ENCODE measurements around the gene PTGDS. TPM values are rescaled to one million over a fixed set of nuclear protein-coding genes. Genes with fewer than 3 reads are reported as not detected.

Gene PTGDS
- total and polyA plus RNA-seq, 2 donors from 2014 or later: 236 to 709 TPM

- peaks cover 0 to 6% (median 0%) of the 10 kb centered on the region in 3 donors for H3K4me1 ChIP-seq (ENCODE audit: control insufficient read depth in 2 of 3, insufficient read depth in 2 of 3, low read depth in 1 of 3, low read length in 3 of 3)
- no peak for FAIRE-seq
Observed at GRCh38 chr9:137020771-137021567, 43.7 kb downstream of the PTGDS start.

GRCh38 chr9:137021568-137021978 is 44.3 kb downstream of the PTGDS start:
- Histone ChIP-seq H3K36me3 (ENCODE audit: control insufficient read depth in 2 of 3, insufficient read depth in 3 of 3, low read length in 3 of 3) (peaks cover 0 to 8% (median 0%) of the 10 kb centered on the region in 3 donors), H3K27ac (ENCODE audit: low read depth in 2 of 2, low read length in 2 of 2) (no peak overlapping the region), H3K4me1 (ENCODE audit: control insufficient read depth in 2 of 3, insufficient read depth in 2 of 3, low read depth in 1 of 3, low read length in 3 of 3) (peaks cover 0 to 12% (median 1%) of the 10 kb centered on the region in 3 donors), H3K9me3 (ENCODE audit: control insufficient read depth in 2 of 3, insufficient read depth in 1 of 3, low read length in 3 of 3) (no peaks in the 10 kb centered on the region), H3K4me3 (ENCODE audit: low read length in 3 of 3) (no peak overlapping the region), H3K27me3 (ENCODE audit: control insufficient read depth, insufficient read depth, low read length) (no peaks in the 10 kb centered on the region), H3K9ac (ENCODE audit: low read length in 3 of 3) (no peak overlapping the region)
- no peak for DNase-seq
- intact Hi-C loops (cut with DNase I): loop anchor here (10.0 kb wide), 1 partner anchor 67 kb away; the partner anchor contains the start of gene LCN12
- TF ChIP-seq CTCF (IDR thresholded peaks at IDR 0.05; ENCODE audit: borderline replicate concordance, extremely low read depth, insufficient read depth): no peak
- FAIRE-seq: no peak

More at GRCh38 chr9:137020771-137021567, 43.7 kb downstream of the PTGDS start:
- no peaks in the 10 kb centered on the region for H3K9me3 ChIP-seq (ENCODE audit: control insufficient read depth in 2 of 3, insufficient read depth in 1 of 3, low read length in 3 of 3)
- intact Hi-C loops (cut with DNase I): loop anchor here (10.0 kb wide), 1 partner anchor 66 kb away; the partner anchor contains the start of gene LCN12
- H3K27me3 ChIP-seq (ENCODE audit: control insufficient read depth, insufficient read depth, low read length): no peaks in the 10 kb centered on the region
- no peak overlapping the region for H3K9ac ChIP-seq (ENCODE audit: low read length in 3 of 3)
- no peak for DNase-seq
- no peak for TF ChIP-seq CTCF (IDR thresholded peaks at IDR 0.05; ENCODE audit: borderline replicate concordance, extremely low read depth, insufficient read depth)
- H3K36me3 ChIP-seq (ENCODE audit: control insufficient read depth in 2 of 3, insufficient read depth in 3 of 3, low read length in 3 of 3): peaks cover 0 to 8% (median 0%) of the 10 kb centered on the region in 3 donors
- no peak overlapping the region for H3K27ac ChIP-seq (ENCODE audit: low read depth in 2 of 2, low read length in 2 of 2)
- no peak overlapping the region for H3K4me3 ChIP-seq (ENCODE audit: low read length in 3 of 3)

- peaks cover 0 to 17% (median 5%) of the 10 kb centered on the region in 3 donors for H3K4me1 ChIP-seq (ENCODE audit: control insufficient read depth in 2 of 3, insufficient read depth in 2 of 3, low read depth in 1 of 3, low read length in 3 of 3)
- DNase-seq: peak in 2 of 5 donors; percentile 30 to 82
- no peak overlapping the region for H3K4me3 ChIP-seq (ENCODE audit: low read length in 3 of 3)
- H3K9ac ChIP-seq (ENCODE audit: low read length in 3 of 3): no peak overlapping the region
- H3K27ac ChIP-seq (ENCODE audit: low read depth in 2 of 2, low read length in 2 of 2): no peak overlapping the region
- no peak for TF ChIP-seq CTCF (IDR thresholded peaks at IDR 0.05; ENCODE audit: borderline replicate concordance, extremely low read depth, insufficient read depth)
- H3K36me3 ChIP-seq (ENCODE audit: control insufficient read depth in 2 of 3, insufficient read depth in 3 of 3, low read length in 3 of 3): peaks cover 0 to 3% (median 0%) of the 10 kb centered on the region in 3 donors
- intact Hi-C loops (cut with DNase I): loop anchor here (10.0 kb wide), 1 partner anchor 67 kb away; the partner anchor contains the start of gene LCN12
- FAIRE-seq: no peak
- no peaks in the 10 kb centered on the region for H3K9me3 ChIP-seq (ENCODE audit: control insufficient read depth in 2 of 3, insufficient read depth in 1 of 3, low read length in 3 of 3)
- H3K27me3 ChIP-seq (ENCODE audit: control insufficient read depth, insufficient read depth, low read length): no peaks in the 10 kb centered on the region
Observed at GRCh38 chr9:137021979-137022661, 44.8 kb downstream of the PTGDS start.

Data from kidney (tissue), 14 donors.